HG02943 (cell line): ENCODE data around the gene ATXN1.

Source experiments
- ATAC-seq: cut with Tn5 transposase; IDR thresholded peaks from one replicate; pipeline ENCODE4 v1.9.1; 2021; ENCODE audit warnings: mild to moderate bottlenecking, low read depth, moderate library complexity; ENCODE audit not compliant: unreplicated experiment

Gene ATXN1

DNA sequence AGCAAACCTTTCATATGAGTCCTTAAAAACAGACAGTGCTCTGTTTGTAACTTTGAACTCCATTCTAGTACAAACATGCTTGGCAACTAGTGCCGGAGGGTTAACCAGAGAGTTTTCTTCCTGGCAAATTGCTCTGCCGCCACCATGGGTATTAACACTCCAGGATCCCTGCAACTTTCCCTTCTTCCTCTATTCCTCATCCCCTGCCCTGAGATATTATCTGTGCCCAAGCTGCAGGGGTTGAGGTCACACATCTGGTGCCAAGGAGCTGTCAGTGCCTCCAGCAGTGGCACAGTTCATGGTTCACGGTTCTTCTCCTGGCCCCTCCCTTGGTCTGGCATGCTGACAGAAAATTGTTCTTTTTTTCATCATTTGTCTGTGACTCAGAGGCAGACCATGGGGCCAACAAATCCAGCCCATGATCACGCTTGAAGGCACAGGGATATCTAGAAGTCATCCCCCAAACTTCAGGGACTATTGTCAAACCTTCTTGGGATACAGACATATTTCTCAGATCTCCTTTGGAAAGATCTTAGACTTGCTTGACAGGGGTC is 77.5 kb downstream of the ATXN1 start:
- ATAC-seq, result no peak

DNA sequence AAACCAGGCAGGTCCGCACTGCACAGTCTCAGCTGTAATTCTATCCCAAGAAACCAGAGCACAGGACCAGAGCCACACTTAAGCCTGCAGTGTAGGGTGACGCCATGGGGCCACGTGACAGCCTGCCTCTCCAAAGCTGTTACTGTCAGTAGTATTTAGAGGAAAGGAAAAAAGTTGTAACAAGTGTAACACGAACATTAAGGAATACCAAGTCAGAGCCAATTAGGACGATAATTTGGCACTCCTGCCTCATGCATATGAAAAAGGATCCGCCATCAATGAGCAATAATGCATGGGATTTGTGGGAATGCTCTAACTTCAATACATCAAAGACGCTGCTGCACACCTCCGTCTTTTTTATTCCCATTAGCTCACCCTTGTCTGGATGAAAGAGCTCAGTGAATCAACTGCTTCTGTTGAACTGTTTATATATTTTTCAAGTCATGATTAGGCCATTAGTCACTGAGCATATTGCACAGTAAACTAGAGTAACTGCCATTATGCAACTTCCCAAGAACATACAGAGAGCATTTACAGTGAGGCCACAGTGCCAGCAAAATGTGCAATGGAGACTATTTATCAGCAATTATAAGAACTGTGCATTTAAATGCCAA is 79.9 kb downstream of the ATXN1 start:
- ATAC-seq, result no peak

DNA sequence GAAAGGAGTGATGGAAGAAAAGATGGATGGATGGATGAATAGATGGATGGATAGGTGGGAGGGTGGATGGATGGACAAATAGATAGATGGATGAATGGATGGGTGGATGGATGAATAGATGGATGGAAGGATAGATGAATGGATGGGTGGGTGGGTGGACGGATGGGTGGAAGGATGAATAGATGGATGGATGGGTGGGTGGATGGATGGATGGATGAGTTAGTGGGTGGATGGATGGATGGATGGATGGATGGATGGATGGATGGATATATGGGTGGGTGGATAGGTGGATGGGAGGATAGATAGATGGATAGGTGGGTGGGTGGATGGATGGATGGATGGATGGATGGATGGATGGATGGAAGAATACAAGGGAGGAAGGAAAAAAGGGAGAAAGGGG is 82.2 kb downstream of the ATXN1 start:
- ATAC-seq, result no peak

DNA sequence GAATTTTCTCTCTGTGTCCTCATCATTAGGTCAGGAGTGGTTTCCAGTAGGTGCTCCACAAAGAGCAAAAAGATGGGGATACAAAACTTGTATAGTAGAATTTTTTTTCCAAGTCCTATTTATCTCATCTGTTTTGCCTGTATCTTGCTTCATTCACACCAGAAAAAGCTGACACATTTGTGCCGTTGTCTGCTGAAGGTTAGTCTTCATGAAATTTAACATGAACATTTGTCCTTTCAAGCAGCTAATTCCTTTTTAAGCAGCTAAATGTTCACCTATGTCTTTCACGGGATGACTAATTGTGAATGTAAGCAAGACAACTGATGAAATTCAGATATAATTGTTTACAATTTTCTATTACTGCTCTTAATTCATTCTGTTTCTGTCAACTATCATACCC is 83.8 kb downstream of the ATXN1 start:
- ATAC-seq, result no peak

DNA sequence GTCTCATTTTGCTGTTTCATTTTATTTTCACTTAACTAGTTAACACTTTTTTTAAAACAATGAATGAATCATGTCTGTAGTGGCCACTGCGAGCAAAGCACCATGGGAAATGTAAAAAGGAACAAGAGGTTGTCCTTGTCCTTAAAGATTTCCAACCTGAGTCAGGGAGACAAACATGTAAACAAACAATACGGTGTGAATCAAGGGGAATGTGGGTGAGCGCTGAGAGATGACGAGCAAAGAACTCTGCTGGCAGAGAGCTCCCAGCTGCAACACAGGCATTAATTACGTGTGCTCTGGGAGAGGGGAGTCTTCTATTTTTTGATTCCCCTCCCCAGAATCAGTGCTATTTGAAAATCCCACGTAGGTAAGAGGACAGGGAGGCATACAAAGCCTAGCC is 84.3 kb downstream of the ATXN1 start:
- ATAC-seq, result no peak

DNA sequence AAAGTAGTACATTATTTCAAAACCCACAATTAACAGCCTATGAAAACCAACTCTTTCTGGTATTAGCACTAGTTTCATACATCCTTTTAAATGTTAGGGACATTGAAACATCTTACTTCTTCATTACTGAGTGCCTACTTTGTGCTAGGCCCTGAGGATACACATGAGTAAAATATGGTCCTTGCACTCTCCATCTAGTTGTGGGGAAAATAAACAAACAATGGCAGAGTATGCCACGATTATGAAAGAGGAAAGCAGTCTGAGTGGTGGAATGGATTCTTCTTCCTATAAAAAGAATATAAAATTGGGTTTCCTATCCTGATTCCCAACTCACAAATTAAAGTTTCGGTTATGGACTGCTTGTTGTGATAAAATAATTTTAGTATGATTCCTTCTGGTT is 84.9 kb downstream of the ATXN1 start:
- no peak for ATAC-seq

DNA sequence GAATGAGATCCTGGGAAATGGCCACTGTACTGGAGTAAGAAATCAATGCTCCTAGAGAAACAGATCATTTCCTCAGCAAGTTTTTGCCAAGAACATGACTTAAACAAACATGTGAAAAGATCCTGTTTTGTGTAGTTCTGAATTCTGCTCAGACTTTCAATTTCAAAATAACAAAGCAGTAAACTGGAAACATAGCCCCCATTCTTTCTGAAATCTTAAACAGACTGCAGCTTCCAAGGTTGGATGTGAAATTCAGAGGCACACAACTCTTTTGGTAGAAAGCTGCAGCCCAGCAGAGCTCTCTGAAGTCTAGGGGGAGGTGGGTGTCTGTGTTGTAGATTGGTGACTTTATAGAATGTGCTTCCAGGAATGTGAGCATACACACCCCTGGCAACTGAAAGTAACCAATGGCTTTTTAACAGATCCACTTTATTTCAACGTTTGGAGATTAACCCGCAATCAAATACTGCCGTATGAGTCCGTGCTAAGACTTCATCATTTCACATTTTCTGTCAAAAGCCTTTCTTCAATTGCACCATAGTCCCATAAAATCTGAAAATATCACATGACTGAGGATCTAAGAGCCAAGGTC is 86.4 kb downstream of the ATXN1 start:
- ATAC-seq, result no peak

DNA sequence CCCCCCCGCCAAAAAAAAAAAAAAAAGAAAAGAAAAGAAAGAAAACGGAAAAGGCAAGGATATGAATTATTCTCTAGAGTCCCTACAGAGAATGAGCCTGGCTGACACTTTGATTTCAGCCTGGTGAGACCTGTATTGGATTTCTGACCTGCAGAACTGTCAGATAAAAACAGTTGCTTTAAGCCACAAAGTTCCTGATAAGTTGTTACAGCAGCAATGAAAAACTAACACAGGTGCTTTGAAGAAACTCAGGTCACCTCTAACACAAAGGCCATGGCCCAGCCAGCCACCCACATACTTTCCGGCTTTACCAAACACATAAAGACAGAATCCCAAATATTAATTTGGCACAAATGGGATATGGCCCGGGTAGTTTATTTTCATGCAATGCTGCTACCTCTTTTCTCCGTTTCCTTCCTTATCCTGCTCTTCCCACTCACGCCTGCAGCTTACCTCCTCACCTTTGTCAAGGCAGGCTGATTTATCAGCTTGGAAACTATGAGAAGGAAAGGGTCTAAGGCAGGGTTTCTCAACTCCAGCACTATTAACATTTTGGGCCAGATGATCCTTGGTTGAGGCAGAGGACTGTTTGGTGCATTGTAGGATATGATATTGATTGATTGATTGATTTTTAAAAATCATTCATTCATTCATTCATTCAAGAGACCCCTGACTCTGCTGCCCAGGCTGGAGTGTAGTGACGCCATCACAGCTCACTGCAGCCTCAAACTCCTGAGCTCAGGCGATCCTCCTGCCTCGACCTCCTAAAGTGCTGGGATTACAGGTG is 88.1 kb downstream of the ATXN1 start:
- no peak for ATAC-seq

DNA sequence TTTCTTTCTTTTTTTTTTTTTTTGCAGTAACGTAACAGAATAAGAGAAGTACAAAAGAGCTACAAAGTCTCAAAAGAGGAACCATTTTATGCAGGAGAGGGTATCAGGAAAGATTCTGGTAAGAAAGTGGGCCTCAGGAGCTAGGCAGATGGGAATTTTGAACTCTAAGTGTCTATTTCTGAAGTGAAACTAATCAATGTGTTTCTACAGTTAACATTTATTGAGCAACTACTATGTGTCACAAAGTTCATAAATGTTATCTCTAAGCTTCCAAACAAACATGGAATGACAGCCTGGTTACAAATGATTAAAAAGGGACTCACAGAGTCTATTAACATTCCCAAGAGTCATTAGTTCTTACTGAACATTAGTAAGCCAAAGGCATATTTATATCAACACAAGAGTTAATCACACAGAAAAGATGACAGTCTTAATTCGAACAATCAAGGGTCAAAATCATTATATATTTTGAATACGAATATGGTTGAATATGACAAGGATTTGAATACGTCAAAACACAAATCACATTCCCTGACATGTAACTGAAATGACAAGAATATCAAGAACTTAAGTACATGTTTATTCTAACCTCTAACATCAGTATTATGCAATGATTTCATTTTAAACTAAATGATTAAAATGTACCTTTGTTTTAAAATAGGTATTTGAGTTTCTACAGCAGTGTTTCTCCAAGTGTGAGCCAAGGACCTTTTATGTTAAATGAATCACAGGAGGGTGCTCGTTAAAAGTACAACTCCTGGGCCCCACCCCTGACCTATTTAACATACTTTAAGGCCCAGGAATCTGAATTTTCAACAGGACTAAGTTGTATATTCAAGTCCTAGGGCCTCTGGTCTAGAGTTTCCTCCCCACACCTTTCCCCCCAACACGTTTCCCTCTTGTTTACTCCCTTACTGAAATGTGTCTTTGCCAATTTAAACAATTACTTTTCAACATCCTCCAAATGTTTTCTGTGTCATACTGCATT is 89.7 kb downstream of the ATXN1 start:
- ATAC-seq, result no peak

DNA sequence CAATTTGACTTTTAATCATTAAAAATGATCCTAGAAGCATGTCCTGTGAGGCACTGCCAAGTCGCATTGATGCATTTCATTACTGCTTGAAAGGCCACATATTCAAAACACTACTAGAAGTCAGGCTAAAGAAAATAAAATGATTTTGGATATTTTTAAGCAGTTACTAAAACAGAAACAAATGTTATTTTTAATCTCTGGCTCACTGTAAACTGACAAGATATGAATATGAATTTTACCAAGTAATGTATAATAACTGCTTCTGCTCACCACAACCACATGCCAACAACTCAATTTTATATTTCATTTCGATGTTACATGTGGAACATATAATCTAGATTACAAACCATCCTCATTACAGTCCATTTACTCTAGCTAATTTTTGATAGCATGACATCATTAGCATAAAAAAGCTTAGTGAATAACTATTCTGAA is 90.6 kb downstream of the ATXN1 start:
- ATAC-seq, result no peak

DNA sequence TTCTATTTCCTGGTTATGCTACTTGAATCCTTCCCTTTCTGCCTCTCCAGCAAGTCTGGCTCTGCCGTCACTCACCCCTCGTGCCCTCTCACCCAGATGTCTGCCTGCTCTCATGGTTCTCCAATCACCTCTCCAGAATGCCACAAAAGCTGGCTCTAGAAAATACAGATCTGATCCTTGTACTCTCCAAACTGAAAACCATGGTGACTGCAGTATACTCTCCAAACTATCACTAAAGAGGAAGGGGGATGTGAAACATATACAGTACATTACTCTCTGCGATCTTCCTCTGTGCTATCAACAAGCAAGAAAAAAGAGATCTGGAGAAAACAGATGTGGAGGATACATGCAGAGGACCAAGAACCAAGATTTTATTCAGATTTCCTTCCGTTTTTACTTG is 91.1 kb downstream of the ATXN1 start:
- no peak for ATAC-seq

DNA sequence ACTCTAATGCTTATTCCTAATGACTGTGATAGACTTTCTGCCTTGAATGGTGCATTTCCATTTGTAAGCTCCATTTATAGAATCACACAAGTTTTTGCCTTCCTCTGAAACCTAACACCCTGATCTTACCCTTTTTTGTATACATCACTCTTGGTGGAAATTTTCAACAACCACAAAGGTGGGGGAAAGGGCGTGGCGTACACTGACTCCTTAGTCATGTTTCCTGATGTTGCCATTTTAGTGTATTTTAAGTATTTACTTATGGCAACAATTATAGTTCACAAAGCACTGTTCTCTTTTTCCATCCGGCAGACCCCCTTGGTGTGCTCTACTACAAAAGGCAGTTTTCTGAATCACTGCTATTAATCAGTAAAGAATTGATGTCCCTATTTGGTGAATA is 92.0 kb downstream of the ATXN1 start:
- no peak for ATAC-seq

DNA sequence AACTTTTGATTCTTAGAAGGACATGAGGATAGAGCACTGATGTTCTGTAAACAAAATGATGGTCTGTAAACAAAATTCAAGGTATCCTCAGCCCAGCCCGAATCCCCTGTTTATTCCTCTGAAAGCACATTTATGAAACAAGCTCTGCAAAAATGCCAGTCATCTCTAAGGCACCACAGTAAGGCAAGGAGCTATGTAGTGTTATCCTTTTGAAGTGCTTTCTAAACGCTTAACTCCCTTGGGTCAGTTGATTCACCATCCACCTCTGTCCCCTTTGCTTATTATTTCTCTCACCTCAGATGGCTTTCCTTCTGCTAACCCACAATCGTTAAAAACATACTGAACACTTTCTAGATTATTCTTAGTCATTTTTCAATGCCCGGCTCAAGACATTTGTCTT is 93.8 kb downstream of the ATXN1 start:
- no peak for ATAC-seq

DNA sequence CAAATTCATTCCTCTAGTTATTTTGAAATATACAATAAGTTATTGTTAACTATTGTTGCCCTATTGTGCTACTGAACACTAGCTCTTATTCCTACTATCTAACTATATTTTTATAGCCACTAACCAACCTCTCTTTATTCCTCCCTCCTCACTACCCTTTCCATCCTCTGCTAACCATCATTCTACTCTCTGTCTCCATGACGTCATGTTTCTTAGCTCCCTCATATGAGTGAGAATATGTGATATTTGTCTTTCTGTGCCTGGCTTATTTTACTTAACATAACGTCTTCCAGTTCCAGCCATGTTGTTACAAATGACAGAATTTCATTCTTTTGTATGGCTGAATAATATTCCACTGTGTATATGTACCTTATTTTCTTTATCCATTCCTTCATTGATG is 95.3 kb downstream of the ATXN1 start:
- ATAC-seq, result no peak

DNA sequence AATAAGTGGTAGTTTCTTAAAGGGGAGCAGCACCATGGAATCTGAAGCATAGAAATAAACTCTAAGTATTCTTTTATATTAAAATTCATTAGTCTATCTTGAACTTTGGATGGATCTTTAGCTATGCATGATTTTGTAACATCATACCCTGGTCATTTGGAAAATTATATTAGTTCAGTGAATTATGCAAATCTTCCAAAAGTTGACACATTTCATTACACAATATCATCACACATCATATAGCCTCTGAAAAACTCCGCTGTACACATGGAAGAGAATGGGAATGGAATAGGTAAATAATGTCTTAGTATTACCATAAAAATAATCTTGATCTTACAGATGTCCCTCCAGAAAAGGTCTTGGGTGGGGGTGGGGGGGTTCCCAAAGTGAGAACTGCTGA is 96.1 kb downstream of the ATXN1 start:
- ATAC-seq, result no peak

DNA sequence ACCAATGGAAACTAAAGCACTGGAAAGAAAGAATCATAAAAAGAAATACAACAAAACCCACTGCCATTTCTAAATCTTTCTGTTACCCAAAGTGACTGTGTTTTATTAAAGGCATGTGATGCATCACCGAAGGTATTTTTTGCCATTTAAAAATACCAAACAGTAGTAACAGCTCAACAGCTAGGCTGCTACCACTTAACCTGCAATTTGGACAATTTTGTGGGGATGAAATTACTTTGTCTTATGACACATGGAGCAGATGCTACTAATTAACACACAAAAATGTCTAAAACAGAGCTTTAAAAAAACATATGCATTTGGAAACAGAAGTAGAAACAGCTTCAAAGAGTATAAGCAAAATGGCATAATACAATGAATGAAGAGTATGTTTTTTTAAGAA is 97.4 kb downstream of the ATXN1 start:
- no peak for ATAC-seq

DNA sequence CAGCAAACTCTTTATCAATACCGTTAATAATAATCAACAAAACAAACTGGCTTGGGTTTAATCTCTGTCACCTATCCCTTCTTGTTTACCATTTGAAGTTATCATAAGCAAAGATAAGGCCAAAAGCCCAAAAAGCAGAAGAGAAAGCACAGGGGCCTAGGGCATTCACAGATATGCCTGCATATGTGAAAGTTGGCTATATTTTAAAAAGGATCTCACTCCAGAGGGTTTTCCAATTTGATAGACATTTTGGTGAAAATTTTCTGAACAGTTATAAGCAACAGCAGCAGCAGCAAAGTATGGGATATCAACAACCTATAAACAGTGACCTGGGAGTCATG is 101.1 kb downstream of the ATXN1 start:
- no peak for ATAC-seq

DNA sequence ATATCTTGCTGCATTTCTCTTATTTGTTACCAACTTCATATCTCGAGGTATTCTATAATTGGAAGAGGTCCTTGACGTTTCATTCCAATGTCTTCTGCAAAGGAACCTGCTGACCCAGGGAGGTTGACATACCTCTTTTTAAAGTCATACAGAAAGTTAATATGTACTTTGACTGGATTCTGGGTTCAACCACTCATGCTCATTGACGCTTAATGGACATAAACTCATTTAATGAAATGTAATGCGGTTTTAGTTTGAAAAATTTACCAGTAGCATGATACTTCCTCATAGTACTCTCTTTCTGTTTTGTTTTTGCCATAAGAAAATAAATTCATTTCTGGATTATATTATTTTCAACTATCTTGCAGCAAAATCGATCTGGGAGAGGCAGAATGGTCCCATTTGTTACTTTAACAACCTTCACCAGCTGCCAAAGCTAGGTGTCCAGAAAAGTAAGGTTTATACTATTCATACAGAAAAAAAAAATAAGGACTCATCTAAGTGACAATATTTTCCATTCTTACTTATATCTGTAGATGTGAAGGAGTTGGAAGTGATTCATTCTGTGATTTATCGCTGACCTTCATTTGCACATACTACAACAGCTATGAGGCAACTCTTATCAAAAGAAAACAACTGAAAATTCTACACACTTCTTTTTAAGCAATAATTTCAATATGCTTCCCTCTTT is 101.6 kb downstream of the ATXN1 start:
- ATAC-seq, result no peak

DNA sequence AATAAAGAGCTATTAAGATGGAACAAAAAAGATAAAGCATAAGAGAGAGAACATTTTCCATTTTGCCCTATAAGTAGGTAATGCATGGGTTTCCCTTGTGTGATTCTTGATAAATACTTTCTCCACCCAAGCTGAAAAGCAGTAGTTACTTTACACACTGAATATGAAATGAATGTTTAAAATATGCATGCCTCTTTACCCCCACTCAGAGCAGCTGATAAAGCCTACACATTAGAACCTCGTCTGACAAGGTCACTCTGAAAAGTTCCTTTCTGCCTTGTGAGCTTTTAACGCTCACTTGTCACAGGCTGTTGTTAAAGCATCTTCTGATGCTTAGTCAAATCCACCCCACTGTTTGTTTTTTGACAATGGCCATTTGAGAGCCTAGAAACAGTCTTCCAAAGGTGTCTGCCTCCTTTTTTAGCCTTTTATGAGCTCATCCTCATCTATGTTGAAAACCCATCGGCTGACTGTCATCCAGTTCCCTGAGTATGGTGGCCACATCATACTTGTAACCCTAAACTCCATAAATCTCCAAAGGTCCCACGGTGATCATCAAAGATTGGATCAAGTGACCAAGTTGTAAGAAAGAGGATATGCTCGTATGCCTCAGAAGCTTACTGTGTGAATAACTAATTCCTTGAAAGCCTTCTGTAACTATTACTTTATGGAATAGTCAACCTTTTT is 102.8 kb downstream of the ATXN1 start:
- no peak for ATAC-seq

DNA sequence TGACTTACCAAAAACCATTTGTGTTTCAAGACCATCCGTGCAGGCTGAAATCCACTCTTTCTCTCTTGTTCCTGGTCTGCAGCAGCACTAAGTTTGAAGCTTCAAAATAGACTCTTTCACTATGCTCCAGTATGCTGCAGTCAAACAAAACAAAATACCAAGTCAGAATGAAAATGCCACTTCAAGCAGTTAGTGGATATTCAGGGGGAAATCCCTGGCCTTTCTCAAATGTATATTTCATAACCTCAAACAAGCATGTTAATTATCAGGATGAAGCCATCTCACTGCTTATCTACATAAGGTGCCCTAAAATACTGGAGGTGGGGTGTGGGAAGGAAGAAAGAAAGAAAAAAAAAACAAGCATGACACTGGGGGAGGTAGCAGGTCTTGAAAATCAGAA is 103.5 kb downstream of the ATXN1 start:
- no peak for ATAC-seq
